Loucy (cell line): ENCODE results near the gene ATF6.

Experiments
- H2AFZ ChIP-seq: fragments of 200-600 bp; sonication (generic); 2 replicates; pipeline ENCODE4 v1.6.0; 2016; ENCODE audit warnings: antibody characterized with exemption, mild to moderate bottlenecking, low read length, moderate library complexity
- H3F3A ChIP-seq: fragments of 200-600 bp; 2 replicates; pipeline ENCODE4 v1.6.0; 2016; ENCODE audit warnings: antibody characterized with exemption, low read depth, mild to moderate bottlenecking
- H3K27me3 ChIP-seq: fragments of 200-600 bp; sonication (generic); 2 replicates; pipeline ENCODE4 v1.6.1; 2014; ENCODE audit warnings: low read length, mild to moderate bottlenecking; ENCODE audit not compliant: insufficient read depth, poor library complexity, severe bottlenecking
- H3K36me3 ChIP-seq: fragments of 200-600 bp; sonication (generic); 2 replicates; pipeline ENCODE4 v1.6.1; 2016; ENCODE audit warnings: low read length; ENCODE audit not compliant: insufficient read depth
- H3K4me1 ChIP-seq: fragments of 200-600 bp; sonication (generic); 2 replicates; pipeline ENCODE4 v1.5.1; 2014; ENCODE audit warnings: low read length, mild to moderate bottlenecking; ENCODE audit not compliant: insufficient read depth, poor library complexity, severe bottlenecking
- H3K4me2 ChIP-seq: fragments of 200-600 bp; sonication (generic); 2 replicates; pipeline ENCODE4 v1.6.0; 2014; ENCODE audit warnings: antibody characterized with exemption, low read length, low read depth, mild to moderate bottlenecking; ENCODE audit not compliant: poor library complexity, severe bottlenecking
- H3K4me3 ChIP-seq: fragments of 200-600 bp; sonication (generic); 2 replicates; pipeline ENCODE4 v1.5.1; 2014; ENCODE audit warnings: low read length, mild to moderate bottlenecking, mixed read lengths; ENCODE audit not compliant: poor library complexity, severe bottlenecking
- H3K79me2 ChIP-seq: fragments of 200-600 bp; sonication (generic); 2 replicates; pipeline ENCODE4 v1.6.1; 2014; ENCODE audit warnings: low read length; ENCODE audit not compliant: insufficient read depth
- H3K9ac ChIP-seq: fragments of 200-600 bp; sonication (generic); 2 replicates; pipeline ENCODE4 v1.6.0; 2014; ENCODE audit warnings: mild to moderate bottlenecking, low read depth, low read length, moderate library complexity; ENCODE audit not compliant: poor library complexity, severe bottlenecking
- H3K9me2 ChIP-seq: fragments of 200-600 bp; sonication (generic); replicated peaks from 2 replicates; pipeline ENCODE4 v1.6.1; 2016; ENCODE audit warnings: low read depth, low read length, mixed read lengths
- H3K9me3 ChIP-seq: fragments of 200-600 bp; sonication (generic); 2 replicates; pipeline ENCODE4 v1.6.1; 2014; ENCODE audit warnings: mild to moderate bottlenecking, antibody characterized with exemption, low read length, low read depth; ENCODE audit not compliant: insufficient read depth
- H4K20me1 ChIP-seq: fragments of 200-600 bp; sonication (generic); 2 replicates; pipeline ENCODE4 v1.6.0; 2014; ENCODE audit warnings: antibody characterized with exemption, low read length, mild to moderate bottlenecking; ENCODE audit not compliant: insufficient read depth, poor library complexity, severe bottlenecking
- CTCF ChIP-seq: fragments of 200-600 bp; sonication (generic); conservative IDR thresholded peaks from 2 replicates; pipeline ENCODE4 v1.5.1; 2014; ENCODE audit warnings: mild to moderate bottlenecking, antibody characterized with exemption, low read length
- EZH2phosphoT487 ChIP-seq: fragments of 200-600 bp; IDR thresholded peaks from 2 replicates; pipeline ENCODE4 v1.6.1; 2018; ENCODE audit warnings: antibody characterized with exemption, mild to moderate bottlenecking, moderate library complexity, borderline replicate concordance

ATF6 gene

GRCh38 chr1:161863549-161863948 is 97.4 kb downstream of the ATF6 start:
- Histone ChIP-seq H3K27me3 (no peaks in the 10 kb centered on the region), H4K20me1 (no peaks in the 10 kb centered on the region), H3K4me2 (no peak overlapping the region), H3K9me3 (no peaks in the 10 kb centered on the region), H3K4me3 (no peak overlapping the region), H3K36me3 (peaks cover 83% of the 10 kb centered on the region), H3K4me1 (no peaks in the 10 kb centered on the region), H3F3A (no peaks in the 10 kb centered on the region), H3K79me2 (no peaks in the 10 kb centered on the region), H2AFZ (no peak overlapping the region), H3K9ac (no peak overlapping the region), H3K9me2 (no peaks in the 10 kb centered on the region)
- TF ChIP-seq EZH2phosphoT487 = no peak
- TF ChIP-seq CTCF = no peak

GRCh38 chr1:161864577-161864976 is 98.5 kb downstream of the ATF6 start:
- no peak for TF ChIP-seq EZH2phosphoT487
- peak; percentile 53 for TF ChIP-seq CTCF
- Histone ChIP-seq H3K4me2 (no peak overlapping the region), H3K36me3 (peaks cover 77% of the 10 kb centered on the region)

GRCh38 chr1:161866241-161866640 is 100.1 kb downstream of the ATF6 start:
- Histone ChIP-seq H3F3A (no peaks in the 10 kb centered on the region), H3K27me3 (no peaks in the 10 kb centered on the region), H3K79me2 (no peaks in the 10 kb centered on the region), H3K9ac (no peak overlapping the region), H2AFZ (no peak overlapping the region), H3K4me1 (no peaks in the 10 kb centered on the region), H3K9me3 (no peaks in the 10 kb centered on the region), H4K20me1 (no peaks in the 10 kb centered on the region), H3K9me2 (no peaks in the 10 kb centered on the region), H3K36me3 (peaks cover 71% of the 10 kb centered on the region), H3K4me2 (no peak overlapping the region), H3K4me3 (no peak overlapping the region)
- no peak for TF ChIP-seq EZH2phosphoT487
- TF ChIP-seq CTCF = no peak

More at GRCh38 chr1:161864577-161864976, 98.5 kb downstream of the ATF6 start:
- Histone ChIP-seq H4K20me1 (no peaks in the 10 kb centered on the region), H3K9me2 (no peaks in the 10 kb centered on the region), H3K27me3 (no peaks in the 10 kb centered on the region), H2AFZ (no peak overlapping the region), H3K79me2 (no peaks in the 10 kb centered on the region), H3K9ac (no peak overlapping the region), H3K4me1 (no peaks in the 10 kb centered on the region), H3F3A (no peaks in the 10 kb centered on the region), H3K9me3 (no peaks in the 10 kb centered on the region), H3K4me3 (no peak overlapping the region)
